Measurements from ENCODE around the gene EPS8L3.
A peak's percentile ranks its signal among the peaks of the same experiment; 100 is the strongest.

EPS8L3 gene, protein sequence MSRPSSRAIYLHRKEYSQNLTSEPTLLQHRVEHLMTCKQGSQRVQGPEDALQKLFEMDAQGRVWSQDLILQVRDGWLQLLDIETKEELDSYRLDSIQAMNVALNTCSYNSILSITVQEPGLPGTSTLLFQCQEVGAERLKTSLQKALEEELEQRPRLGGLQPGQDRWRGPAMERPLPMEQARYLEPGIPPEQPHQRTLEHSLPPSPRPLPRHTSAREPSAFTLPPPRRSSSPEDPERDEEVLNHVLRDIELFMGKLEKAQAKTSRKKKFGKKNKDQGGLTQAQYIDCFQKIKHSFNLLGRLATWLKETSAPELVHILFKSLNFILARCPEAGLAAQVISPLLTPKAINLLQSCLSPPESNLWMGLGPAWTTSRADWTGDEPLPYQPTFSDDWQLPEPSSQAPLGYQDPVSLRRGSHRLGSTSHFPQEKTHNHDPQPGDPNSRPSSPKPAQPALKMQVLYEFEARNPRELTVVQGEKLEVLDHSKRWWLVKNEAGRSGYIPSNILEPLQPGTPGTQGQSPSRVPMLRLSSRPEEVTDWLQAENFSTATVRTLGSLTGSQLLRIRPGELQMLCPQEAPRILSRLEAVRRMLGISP

DNA sequence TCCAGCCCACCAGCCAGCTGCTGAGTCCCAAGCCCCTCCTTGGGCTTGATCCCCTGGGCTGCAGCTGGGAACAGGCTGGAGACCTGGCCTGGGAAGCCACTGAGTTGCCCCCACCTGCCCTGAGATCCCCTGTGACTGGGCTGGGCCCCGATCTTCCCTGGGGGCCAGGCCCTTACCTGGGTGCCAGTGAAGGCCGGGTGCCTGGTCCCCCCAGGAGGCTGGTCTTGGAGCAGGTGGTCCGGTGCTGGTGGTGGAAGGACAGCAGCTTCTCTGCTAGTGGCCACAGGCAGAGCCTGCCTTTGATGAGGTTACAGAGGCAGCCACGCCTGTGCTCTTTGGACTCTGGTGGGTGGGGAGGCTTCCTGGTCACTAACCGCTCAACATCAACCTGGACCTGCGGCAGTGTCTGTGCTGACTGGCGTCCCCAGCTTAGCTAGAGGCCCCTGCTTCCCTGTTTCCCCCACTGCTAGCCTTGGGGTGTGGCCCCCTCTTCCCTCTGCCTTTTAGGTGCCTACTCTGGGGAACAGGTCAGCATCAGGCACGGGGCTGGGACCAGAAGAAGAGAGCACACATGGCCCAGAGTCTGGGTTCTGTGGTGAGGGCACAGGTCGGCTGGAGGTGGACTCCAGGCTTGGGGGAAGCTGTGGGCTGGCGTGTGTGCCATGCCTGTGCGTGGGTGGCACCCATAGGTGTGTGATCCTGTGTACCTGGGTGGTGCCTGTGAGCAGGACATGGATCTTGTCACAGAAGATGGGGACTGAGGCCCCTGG, at the start of gene EPS8L3:
EPS8L3 (minus strand) TSS at position 278 of the 770 bp plus-strand sequence. CDS start 2,174 bp downstream, outside the sequence.
- H3K27me3 ChIP-seq, result no peaks in the 10 kb centered on the region
- H3K9me3 ChIP-seq, result no peaks in the 10 kb centered on the region
- H3K4me3 ChIP-seq (ENCODE audit: low read depth in 1 of 2, low read length in 1 of 2), result peak within 1 kb of the TSS in 1 of 2 experiments; percentile 14
- peak within 1 kb of the TSS; percentile 46 for H3K27ac ChIP-seq
- TF ChIP-seq, protein P1, sequence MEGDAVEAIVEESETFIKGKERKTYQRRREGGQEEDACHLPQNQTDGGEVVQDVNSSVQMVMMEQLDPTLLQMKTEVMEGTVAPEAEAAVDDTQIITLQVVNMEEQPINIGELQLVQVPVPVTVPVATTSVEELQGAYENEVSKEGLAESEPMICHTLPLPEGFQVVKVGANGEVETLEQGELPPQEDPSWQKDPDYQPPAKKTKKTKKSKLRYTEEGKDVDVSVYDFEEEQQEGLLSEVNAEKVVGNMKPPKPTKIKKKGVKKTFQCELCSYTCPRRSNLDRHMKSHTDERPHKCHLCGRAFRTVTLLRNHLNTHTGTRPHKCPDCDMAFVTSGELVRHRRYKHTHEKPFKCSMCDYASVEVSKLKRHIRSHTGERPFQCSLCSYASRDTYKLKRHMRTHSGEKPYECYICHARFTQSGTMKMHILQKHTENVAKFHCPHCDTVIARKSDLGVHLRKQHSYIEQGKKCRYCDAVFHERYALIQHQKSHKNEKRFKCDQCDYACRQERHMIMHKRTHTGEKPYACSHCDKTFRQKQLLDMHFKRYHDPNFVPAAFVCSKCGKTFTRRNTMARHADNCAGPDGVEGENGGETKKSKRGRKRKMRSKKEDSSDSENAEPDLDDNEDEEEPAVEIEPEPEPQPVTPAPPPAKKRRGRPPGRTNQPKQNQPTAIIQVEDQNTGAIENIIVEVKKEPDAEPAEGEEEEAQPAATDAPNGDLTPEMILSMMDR (IDR thresholded peaks at IDR 0.05), result no peak
- no peaks in the 10 kb centered on the region for H3K36me3 ChIP-seq
- H3K4me1 ChIP-seq (ENCODE audit: control insufficient read depth in 1 of 2, insufficient read depth in 1 of 2, low read depth in 1 of 2, low read length in 1 of 2), result peaks cover 13 to 15% of the 10 kb centered on the region in 2 experiments

DNA sequence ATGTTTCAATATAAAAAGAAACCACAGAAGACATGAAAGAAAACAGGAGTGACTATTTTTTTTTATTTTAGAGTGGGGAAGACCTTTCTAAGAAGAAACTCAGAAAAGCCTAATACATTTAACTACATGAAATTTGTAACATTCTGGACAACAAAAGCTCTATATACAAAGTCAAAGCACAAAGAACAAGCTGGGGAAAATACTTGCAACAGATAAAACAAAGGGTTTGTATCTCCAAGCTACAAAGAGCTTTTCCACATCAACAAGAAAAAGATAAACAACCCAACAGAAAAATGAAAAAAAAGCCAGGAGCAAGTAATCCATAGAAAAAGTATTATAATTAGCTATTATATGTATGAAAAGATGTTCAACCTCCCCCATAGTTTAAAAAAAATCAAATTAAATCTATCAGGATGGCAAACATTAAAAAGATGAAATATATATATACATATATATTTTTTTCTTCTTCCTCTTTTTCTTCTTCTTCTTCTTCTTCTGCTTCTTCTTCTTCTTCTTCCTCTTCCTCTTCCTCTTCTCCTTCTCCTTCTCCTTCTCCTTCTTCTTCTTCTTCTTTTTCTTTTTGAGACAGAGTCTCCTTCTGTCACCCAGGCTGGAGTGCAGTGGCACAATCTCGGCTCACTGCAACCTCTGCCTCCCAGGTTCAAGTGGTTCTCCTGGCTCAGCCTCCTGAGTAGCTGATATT, 49.1 kb upstream of the EPS8L3 start:
- Histone ChIP-seq H3K4me3 (ENCODE audit: low read depth in 1 of 2, low read length in 1 of 2) (no peak overlapping the region), H3K4me1 (ENCODE audit: control insufficient read depth in 1 of 2, insufficient read depth in 1 of 2, low read depth in 1 of 2, low read length in 1 of 2) (peaks cover 58 to 61% of the 10 kb centered on the region in 2 experiments), H3K27me3 (no peaks in the 10 kb centered on the region), H3K9me3 (no peaks in the 10 kb centered on the region), H3K36me3 (no peaks in the 10 kb centered on the region), H3K27ac (peak overlapping the region; percentile 47)
- TF ChIP-seq, protein P1 (IDR thresholded peaks at IDR 0.05), result no peak

DNA sequence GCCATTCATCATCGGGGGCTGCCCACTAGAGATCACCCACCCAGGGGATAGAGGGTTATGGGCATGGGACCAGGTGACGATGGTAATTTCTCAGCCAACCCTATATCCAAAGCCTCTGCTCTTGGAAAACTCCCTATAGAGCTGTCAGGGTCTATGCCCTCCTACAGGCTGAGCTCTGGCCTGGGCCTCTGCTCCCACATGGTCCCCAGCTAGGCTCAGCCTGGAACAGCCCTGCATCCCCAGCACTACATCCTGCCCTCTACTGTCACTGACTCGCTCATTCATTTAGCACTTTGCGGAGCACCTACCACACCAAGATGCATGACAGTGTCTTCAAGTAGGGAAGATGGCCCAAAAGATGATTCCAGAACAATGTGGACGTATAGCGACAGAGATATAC, 45.0 kb upstream of the EPS8L3 start:
- peaks cover 26 to 37% of the 10 kb centered on the region in 2 experiments for H3K4me1 ChIP-seq (ENCODE audit: control insufficient read depth in 1 of 2, insufficient read depth in 1 of 2, low read depth in 1 of 2, low read length in 1 of 2)
- TF ChIP-seq, protein P1 (IDR thresholded peaks at IDR 0.05), result no peak
- H3K9me3 ChIP-seq, result no peaks in the 10 kb centered on the region
- H3K36me3 ChIP-seq, result no peaks in the 10 kb centered on the region
- H3K27ac ChIP-seq, result no peak overlapping the region
- no peaks in the 10 kb centered on the region for H3K27me3 ChIP-seq
- no peak overlapping the region for H3K4me3 ChIP-seq (ENCODE audit: low read depth in 1 of 2, low read length in 1 of 2)

DNA sequence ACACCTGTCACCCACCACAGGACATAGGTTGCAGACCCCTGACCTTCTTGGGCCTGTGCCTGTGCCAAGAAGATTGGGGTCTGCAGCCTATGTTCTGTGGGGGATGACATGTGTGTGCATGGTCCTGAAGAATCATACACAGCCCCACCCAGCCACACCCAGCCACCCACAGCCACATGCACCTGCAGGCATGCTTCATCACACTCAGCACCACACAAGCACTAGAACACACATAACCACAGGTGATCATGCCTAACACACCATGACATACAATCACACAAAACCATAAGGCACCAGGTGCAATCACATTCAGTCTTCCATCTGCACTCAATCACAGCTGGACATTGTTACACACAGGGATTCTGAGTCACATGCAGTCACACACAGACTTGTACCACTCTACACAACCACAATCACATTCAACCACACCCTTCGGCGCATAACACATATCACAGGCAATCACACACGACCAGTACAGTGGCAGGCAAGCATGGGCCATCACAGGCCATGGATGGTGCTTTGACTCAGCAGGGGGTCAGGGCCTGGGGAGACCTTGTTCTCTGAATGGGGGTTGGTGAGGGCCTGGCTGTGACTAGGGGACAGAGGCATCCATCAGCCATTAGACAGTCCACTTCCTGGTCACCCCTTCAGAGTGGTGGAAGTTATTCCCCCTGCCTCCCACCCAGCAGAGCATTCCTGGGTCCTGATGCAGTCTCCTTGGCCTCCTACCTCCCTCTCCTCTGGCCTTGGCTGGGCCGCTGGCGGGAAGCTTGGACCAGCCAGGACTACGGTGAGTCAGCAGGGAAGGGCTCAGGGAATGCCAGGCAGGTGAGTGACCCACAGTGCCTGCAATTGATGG, 44.3 kb upstream of the EPS8L3 start:
- Histone ChIP-seq H3K4me3 (ENCODE audit: low read depth in 1 of 2, low read length in 1 of 2) (no peak overlapping the region), H3K9me3 (no peaks in the 10 kb centered on the region), H3K4me1 (ENCODE audit: control insufficient read depth in 1 of 2, insufficient read depth in 1 of 2, low read depth in 1 of 2, low read length in 1 of 2) (peaks cover 20 to 31% of the 10 kb centered on the region in 2 experiments), H3K27me3 (no peaks in the 10 kb centered on the region), H3K27ac (no peak overlapping the region), H3K36me3 (no peaks in the 10 kb centered on the region)
- TF ChIP-seq, protein P1 (IDR thresholded peaks at IDR 0.05), result no peak
